ENCODE measurements around the gene SLC25A30.
A peak's percentile ranks its signal among the peaks of the same experiment; 100 is the strongest.
"Not testable (repeated sequence)": the region's sequence is repeated elsewhere in the genome, so short reads cannot be mapped to it uniquely, and the experiment has no call there.

SLC25A30 gene

GRCh38 chr13:45388664-45389063, 29.5 kb downstream of the SLC25A30 start:
- DNase-seq: no peak

GRCh38 chr13:45386892-45387575, 31.1 kb downstream of the SLC25A30 start:
- not testable (repeated sequence) for DNase-seq

- DNase-seq: no peak
These were observed 32.1 kb downstream of the SLC25A30 start for GRCh38 chr13:45385907-45386553.

GRCh38 chr13:45385320-45385719, 32.9 kb downstream of the SLC25A30 start:
- DNase-seq: no peak

GRCh38 chr13:45384474-45385174, 33.5 kb downstream of the SLC25A30 start:
- DNase-seq: no peak

GRCh38 chr13:45382739-45383138, 35.4 kb downstream of the SLC25A30 start:
- not testable (repeated sequence) for DNase-seq

GRCh38 chr13:45381196-45381595, 37.0 kb downstream of the SLC25A30 start:
- DNase-seq: no peak

GRCh38 chr13:45380708-45381107, 37.5 kb downstream of the SLC25A30 start:
- not testable (repeated sequence) for DNase-seq

- DNase-seq: not testable (repeated sequence)
These were observed 38.7 kb downstream of the SLC25A30 start for GRCh38 chr13:45379516-45379915.

- not testable (repeated sequence) for DNase-seq
These were observed 39.4 kb downstream of the SLC25A30 start for GRCh38 chr13:45378786-45379185.

- DNase-seq: not testable (repeated sequence)
These were observed 40.9 kb downstream of the SLC25A30 start for GRCh38 chr13:45377314-45377713.

GRCh38 chr13:45376651-45377050, 41.5 kb downstream of the SLC25A30 start:
- not testable (repeated sequence) for DNase-seq

GRCh38 chr13:45374917-45375316, 43.3 kb downstream of the SLC25A30 start:
- no peak for DNase-seq

- DNase-seq: peak; percentile 29
These were observed 45.0 kb downstream of the SLC25A30 start for GRCh38 chr13:45373162-45373547.

- no peak for DNase-seq
These were observed 45.7 kb downstream of the SLC25A30 start for GRCh38 chr13:45372189-45373161.

GRCh38 chr13:45370922-45371406, 47.2 kb downstream of the SLC25A30 start:
- DNase-seq: peak; percentile 54

- no peak for DNase-seq
These were observed 49.1 kb downstream of the SLC25A30 start for GRCh38 chr13:45369116-45369515.

- DNase-seq: no peak
These were observed 49.6 kb downstream of the SLC25A30 start for GRCh38 chr13:45368571-45368970.

GRCh38 chr13:45368005-45368404, 50.2 kb downstream of the SLC25A30 start:
- no peak for DNase-seq

GRCh38 chr13:45367358-45367757, 50.8 kb downstream of the SLC25A30 start:
- DNase-seq: peak; percentile 83

- no peak for DNase-seq
These were observed 52.7 kb downstream of the SLC25A30 start for GRCh38 chr13:45365558-45365885.

- no peak for DNase-seq
These were observed 53.2 kb downstream of the SLC25A30 start for GRCh38 chr13:45364876-45365557.

All from hematopoietic multipotent progenitor cell treated with erythropoietin and hydrocortisone succinate and interleukin-3 and kit ligand, for 8 days (in vitro differentiated cells).